HG03025 (cell line): ENCODE results near the gene GOLGA6B.
"Not testable (repeated sequence)": the region's sequence is repeated elsewhere in the genome, so short reads cannot be mapped to it uniquely, and the experiment has no call there.

Experiments used
- ATAC-seq: cut with Tn5 transposase; IDR thresholded peaks from one replicate; pipeline ENCODE4 v1.9.1; 2021; ENCODE audit warnings: mild to moderate bottlenecking, moderate library complexity; ENCODE audit not compliant: unreplicated experiment, low FRiP score

GOLGA6B gene

GRCh38 chr15:72654397-72654796 lies at the start of gene GOLGA6B:
TSS of gene GOLGA6B (plus strand) at chr15:72654697. CDS start at chr15:72654738, 41 bp downstream.
- not testable (repeated sequence) for ATAC-seq

GRCh38 chr15:72604794-72605193 lies 49.7 kb upstream of the GOLGA6B start:
- no peak for ATAC-seq

DNA sequence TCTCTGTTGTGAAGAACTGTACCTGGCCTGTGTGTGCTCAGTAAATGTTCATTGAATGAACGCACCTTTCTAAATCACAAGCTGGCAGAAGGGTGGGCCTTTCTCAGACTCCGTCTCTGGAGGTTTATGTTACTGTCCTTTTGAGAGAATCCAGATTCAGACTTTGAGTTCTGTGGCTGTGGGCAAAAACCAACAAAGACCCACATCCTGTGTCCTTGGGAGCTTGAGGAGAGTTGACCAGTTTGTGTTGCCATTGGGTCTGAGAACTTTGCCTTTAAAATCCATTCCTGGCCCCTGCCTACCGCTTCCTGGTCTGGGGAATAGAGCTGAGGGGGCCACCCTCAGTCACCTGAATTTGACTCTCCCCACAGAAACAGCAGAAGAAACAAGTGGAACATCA lies 46.4 kb upstream of the GOLGA6B start:
- not testable (repeated sequence) for ATAC-seq

- no peak for ATAC-seq
These were observed 44.6 kb upstream of the GOLGA6B start for GRCh38 chr15:72609862-72610261.

GRCh38 chr15:72612324-72612723 lies 42.2 kb upstream of the GOLGA6B start:
- not testable (repeated sequence) for ATAC-seq

DNA sequence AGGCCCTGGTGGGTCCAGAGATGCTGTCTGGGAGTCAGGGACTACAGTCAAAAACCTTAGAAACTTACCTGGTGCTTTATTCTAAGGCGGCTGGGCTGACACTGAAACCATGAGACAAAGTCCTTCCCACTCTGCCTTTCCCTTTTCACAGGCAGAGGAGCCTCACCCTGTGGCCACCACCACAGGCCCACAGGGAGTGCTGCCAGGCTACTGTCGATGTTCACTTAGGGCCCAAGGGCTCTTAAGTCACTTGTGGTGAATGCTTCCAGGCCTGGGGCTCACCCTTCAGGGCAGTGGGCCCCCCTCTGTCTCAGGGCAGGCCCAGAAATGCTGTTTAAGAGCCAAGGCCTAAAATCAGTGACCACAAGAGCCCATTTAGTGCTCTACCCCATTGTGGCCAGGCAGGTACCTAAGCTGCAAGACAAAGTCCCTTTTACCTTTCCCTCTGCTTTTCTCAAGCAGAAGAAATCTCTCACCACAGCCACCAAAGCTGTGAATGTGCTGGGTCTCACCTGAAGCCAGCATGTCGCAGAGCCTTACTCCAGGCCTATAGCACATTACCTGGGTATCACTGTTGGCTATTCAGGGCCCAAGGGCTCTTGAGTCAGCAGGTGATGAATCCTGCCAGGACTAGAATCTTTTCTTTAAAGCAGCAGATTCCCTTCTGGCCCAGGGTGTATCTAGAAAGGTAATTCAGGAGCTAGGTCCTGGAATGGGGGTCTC lies 39.5 kb upstream of the GOLGA6B start:
- ATAC-seq, result no peak

DNA sequence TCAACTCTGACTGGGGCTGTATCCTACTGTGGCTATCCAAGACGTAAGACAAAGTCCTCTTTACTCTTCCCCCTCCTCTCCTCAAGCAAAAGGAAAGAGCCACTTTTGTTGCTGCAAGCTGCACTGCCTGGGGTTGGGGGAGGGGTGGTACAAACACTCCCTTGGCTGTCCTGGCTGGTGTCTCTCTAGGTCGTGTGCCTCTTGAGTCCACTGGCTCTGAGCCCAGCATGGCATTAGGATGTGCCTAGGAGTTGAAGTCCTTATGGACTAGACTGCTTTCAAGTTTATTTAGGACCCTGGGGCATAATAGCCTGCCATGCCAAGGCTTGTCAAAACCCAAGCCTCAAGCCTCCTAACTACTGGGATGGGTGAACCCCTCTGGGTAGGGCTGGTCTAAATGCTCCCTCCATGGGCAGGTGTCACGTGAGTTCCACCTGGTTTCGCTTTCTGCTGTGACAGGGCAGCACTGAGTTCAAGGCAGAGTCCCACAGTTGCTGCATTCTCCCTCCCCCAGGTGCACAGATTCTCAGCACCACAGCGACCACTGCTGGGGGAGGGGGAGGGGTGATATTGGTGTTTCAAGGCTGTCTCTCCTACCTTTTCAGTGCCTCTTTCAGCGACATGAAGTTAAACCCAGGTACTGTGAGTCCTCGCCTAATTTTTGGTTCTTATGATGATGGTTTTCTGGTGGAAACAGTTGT lies 38.8 kb upstream of the GOLGA6B start:
- not testable (repeated sequence) for ATAC-seq

DNA sequence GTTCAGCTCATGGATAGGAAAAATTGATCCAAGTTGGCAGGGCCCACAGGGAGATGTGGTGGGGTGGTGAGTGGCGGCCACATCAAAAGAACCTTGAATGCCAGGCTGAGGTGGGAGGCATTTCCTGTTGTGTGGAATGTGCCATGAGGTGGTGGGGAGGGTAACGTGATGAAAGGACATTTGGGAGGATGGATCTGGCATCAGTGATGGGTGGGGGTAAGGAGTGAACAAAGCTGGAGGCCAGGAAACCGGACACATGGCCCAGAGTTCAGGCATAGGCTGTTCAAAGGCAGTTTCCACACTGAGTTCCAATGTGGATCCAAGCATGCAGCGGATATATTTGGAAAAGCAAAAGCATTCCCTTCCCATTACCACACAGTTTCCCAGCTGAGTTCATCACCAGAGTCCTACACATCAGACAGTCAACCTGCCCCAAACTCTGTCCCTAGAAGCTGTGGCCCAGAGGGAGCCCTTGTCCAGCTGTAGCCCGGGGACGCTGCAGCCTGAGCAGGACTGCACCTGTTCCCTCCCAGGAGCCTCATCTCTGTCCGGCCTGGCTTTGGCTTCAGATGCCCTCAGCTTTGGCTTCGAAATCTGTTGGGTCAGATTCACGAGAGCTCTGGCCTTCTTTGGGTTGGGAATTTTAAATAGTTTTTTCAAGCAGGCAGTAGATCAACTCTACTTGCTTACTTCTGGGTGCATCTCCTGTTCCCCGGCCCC lies 37.8 kb upstream of the GOLGA6B start:
- ATAC-seq, result no peak

- ATAC-seq, result not testable (repeated sequence)
These were observed 30.6 kb upstream of the GOLGA6B start for GRCh38 chr15:72623854-72624253.

DNA sequence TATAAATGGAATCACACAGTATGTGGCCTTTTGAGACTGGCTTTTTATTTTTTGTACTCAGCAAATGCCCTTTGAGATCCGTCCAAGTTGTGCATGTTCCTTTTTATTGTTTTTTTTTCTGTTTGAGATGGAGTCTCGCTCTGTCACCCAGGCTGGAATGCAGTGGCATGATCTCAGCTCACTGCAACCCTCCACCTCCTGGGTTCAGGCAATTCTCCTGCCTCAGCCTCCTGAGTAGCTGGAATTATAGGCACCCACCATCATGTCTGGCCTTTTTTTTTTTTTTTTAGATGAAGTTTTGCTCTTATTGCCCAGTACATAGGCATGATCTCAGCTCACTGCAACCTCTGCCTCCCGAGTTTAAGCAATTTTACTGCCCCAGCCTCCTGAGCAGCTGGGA lies 28.3 kb upstream of the GOLGA6B start:
- ATAC-seq, result not testable (repeated sequence)

- ATAC-seq, result not testable (repeated sequence)
These were observed 26.0 kb upstream of the GOLGA6B start for GRCh38 chr15:72628249-72629067.

- not testable (repeated sequence) for ATAC-seq
These were observed 25.4 kb upstream of the GOLGA6B start for GRCh38 chr15:72629068-72629570.

DNA sequence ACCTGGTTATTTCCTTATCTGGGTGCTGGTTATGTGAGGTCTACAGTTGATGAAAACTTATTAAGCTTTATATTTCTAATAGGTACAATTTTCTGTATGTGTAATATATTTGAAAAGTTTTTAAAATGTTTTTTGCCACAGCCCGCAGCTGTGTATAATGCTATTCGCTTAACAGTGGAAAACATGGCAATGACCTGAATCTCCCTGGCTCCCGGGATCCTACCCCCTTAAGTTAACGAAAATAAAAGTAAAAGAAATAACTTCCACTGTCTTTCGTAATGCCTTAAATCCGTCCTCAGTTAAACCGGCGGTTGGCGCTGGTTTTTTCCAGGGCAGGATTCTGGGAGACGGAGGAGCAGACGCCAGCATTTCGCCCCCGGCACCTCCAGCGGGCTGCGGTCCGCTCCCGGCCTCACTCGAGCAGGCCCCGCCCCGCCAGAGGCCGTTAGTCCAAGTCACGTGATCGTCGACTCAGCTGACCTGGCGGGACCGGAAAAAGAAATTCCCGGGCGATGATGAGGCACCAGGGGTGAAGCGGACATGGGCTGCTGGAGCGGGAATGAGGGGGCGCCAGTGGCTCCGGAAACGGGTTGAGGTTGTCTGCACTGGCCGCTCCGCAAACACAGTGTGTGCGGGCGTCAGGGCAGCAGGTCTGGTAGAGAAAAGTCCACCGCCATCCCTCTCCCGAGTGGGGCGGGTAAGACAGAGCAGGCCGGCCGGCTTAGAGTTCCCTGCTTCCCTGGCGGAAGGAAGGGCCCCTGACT lies 17.8 kb upstream of the GOLGA6B start:
- not testable (repeated sequence) for ATAC-seq

- ATAC-seq, result not testable (repeated sequence)
These were observed 14.6 kb upstream of the GOLGA6B start for GRCh38 chr15:72639759-72640483.

- not testable (repeated sequence) for ATAC-seq
These were observed 12.2 kb upstream of the GOLGA6B start for GRCh38 chr15:72642271-72642670.

DNA sequence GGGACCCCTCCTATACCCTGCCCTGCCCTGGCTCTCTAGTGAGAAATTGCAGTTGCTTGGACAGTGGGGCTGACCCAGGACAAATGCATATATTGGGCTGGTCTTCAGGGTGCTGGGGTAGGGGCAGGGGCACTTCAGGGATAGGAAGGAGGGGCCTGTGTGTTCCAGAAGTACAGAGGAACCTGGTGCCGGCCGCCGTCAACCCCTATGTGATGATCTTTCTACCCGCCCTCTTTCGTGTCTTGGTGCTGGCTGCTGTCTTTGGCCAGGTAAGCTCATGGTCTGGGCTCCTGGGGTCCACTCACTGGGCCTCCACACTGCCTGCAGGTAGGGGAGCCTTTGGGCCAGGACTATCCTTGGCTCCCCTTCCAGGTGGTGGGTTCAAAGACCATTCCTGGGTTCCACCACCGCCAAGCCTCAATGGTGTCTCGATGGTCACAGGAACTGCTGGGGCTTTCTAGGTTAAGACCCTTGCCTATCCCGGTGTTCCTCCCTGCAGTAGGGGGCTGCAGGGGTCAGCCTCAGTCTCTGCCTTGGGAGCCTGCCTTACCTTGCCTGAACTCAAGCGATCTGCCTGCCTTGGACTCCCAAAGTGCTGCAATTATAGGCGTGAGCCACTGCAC lies 5.8 kb upstream of the GOLGA6B start:
- not testable (repeated sequence) for ATAC-seq

DNA sequence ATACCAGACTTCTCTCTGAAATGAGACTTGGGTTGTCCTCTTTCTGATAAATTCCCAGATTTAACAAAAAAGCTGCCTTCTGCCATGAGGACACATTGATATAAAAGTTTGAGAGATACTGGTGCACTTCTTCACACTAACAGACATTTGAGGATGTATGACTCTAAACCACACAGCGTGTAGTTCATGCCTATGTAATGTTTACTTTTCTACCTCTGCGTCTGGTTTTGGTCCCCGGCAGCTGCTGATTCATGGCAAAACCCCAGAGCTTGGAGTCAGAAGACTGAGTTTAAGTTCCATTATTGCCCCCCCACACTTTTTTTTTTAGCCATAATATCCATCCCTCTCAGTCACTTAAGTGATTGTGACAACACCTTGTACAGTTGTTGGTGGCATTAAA lies 1.5 kb downstream of the GOLGA6B start:
- not testable (repeated sequence) for ATAC-seq

DNA sequence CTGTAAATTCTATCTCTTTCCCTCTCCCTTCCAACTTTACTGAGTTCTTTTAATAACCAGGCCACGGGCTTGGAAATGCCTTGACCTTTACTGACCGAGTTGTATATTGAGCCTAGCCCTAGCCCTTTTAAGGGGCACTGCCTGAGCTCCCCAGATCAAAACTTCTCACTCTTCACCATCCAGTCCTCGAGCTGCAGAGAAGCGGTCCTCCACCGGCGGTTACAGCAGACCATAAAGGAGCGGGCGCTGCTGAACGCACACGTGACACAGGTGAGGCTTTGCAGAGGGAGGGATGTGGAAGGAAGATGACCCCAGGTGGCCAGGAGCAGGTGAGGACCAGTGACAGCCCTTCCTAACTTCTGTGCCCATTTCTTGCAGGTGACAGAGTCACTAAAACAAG lies 6.6 kb downstream of the GOLGA6B start:
- not testable (repeated sequence) for ATAC-seq
